NCI-H446 treated with DMSO at 0.1 percent for 48 hours (cell line): ENCODE data around the gene CSK.

Experiments used
- DNase-seq: peaks from one replicate; lab custom pipeline; 2025; lab: John Stamatoyannopoulos, UW

The CSK gene

GRCh38 chr15:74843445-74843828 is 61.6 kb downstream of the CSK start:
- DNase-seq, result no peak

GRCh38 chr15:74843891-74844299 is 62.0 kb downstream of the CSK start:
- DNase-seq, result no peak

GRCh38 chr15:74844319-74845207 is 62.7 kb downstream of the CSK start:
- DNase-seq, result no peak

DNA sequence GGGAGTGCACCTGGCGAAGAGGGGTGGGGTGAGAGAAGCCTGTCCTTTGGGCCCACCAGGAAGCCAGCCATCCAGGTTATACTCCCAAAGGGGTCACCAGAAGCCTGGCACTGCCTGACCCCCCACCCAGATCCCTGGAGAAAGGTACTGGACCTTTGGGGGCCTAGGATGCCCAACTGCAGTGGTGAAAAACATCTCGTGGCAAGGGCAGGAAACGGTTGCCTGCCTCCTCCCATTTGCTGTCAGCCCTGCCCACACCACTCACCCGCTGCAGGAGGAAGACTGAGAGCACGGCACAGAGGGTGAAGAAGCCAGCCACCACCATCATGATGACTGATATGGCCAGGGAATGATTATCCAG is 63.3 kb downstream of the CSK start:
- DNase-seq, result no peak

DNA sequence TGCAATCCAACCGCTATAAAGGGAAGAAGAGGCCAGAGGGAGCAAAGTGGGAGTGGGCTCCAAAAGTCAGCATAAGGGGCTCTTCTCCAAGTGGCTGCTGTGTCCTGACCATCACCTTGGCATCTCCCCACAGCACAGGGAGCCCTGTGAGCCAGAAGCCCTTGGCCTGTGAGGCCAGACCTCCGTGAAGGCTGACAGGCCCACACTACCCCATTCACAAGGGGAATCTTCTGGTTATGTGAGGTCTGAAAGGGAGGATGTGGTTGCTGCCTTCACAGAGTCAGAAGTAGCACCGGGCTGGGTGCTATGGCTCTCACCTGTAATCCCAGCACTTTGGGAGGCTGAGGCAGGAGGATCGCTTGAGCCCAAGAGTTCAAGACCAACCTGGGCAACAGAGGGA is 63.7 kb downstream of the CSK start:
- DNase-seq, result no peak

GRCh38 chr15:74847432-74847831 is 65.6 kb downstream of the CSK start:
- DNase-seq, result no peak

GRCh38 chr15:74850393-74850792 is 68.5 kb downstream of the CSK start:
- no peak for DNase-seq

- no peak for DNase-seq
Observed at GRCh38 chr15:74851960-74852359, 70.1 kb downstream of the CSK start.
